HepG2 (cell line): ENCODE results near the gene TSPAN17. TPM values are rescaled to one million over a fixed set of nuclear protein-coding genes. Genes with fewer than 3 reads are reported as not detected.
A peak's percentile ranks its signal among the peaks of the same experiment; 100 is the strongest.

Experiments
- ARNT2 ChIP-seq: sonication (generic); formaldehyde crosslinking; IDR thresholded peaks from 2 replicates; pipeline ENCODE4 v1.8.0; 2022; ENCODE audit warnings: mild to moderate bottlenecking, low read depth, missing genetic modification reagents, moderate library complexity
- ARNTL ChIP-seq: sonication (generic); formaldehyde crosslinking; IDR thresholded peaks from 2 replicates; pipeline ENCODE4 v1.4.0; 2020; ENCODE audit warnings: mild to moderate bottlenecking, missing genetic modification reagents
- ATF5 ChIP-seq: sonication (generic); formaldehyde crosslinking; IDR thresholded peaks from 2 replicates; pipeline ENCODE4 v1.4.0; 2020; ENCODE audit warnings: mild to moderate bottlenecking, low read depth, missing genetic modification reagents
- BRD4 ChIP-seq: sonication (generic); formaldehyde crosslinking; IDR thresholded peaks from 2 replicates; pipeline ENCODE4 v1.4.0; 2020; ENCODE audit warnings: missing genetic modification reagents
- CBX5 ChIP-seq: sonication (generic); formaldehyde crosslinking; IDR thresholded peaks from 2 replicates; pipeline ENCODE4 v1.4.0; 2020; ENCODE audit warnings: missing genetic modification reagents, borderline replicate concordance
- CC2D1A ChIP-seq: sonication (generic); formaldehyde crosslinking; IDR thresholded peaks from 2 replicates; pipeline ENCODE4 v1.8.1; 2023; ENCODE audit warnings: mild to moderate bottlenecking, missing genetic modification reagents
- FOSL1 ChIP-seq: sonication (generic); formaldehyde crosslinking; IDR thresholded peaks from 2 replicates; pipeline ENCODE4 v1.9.0; 2021; ENCODE audit warnings: missing genetic modification reagents, borderline replicate concordance
- FUBP1 ChIP-seq: sonication (generic); formaldehyde crosslinking; IDR thresholded peaks from 2 replicates; pipeline ENCODE4 v1.5.1; 2020; ENCODE audit warnings: missing genetic modification reagents, mild to moderate bottlenecking, borderline replicate concordance
- KLF11 ChIP-seq: IDR thresholded peaks from 2 replicates; pipeline ENCODE4 v1.6.1; 2016; ENCODE audit warnings: missing compliant biosample characterization
- MAF1 ChIP-seq: sonication (generic); formaldehyde crosslinking; IDR thresholded peaks from 2 replicates; pipeline ENCODE4 v1.5.0; 2020; ENCODE audit warnings: missing genetic modification reagents, borderline replicate concordance
- MXD3 ChIP-seq: IDR thresholded peaks from 2 replicates; pipeline ENCODE4 v1.6.1; 2016; ENCODE audit warnings: mild to moderate bottlenecking, missing biosample characterization, missing genetic modification reagents
- MXI1 ChIP-seq: IDR thresholded peaks from 3 replicates; pipeline ENCODE4 v1.6.1; 2012; ENCODE audit warnings: low read depth, low read length, inconsistent platforms, borderline replicate concordance
- MYNN ChIP-seq: sonication (generic); formaldehyde crosslinking; IDR thresholded peaks from 2 replicates; pipeline ENCODE4 v1.4.0; 2020; ENCODE audit warnings: mild to moderate bottlenecking, low read depth, missing genetic modification reagents
- NCOA5 ChIP-seq: sonication (generic); formaldehyde crosslinking; IDR thresholded peaks from 2 replicates; pipeline ENCODE4 v1.4.0; 2020; ENCODE audit warnings: missing genetic modification reagents
- NR2F2 ChIP-seq: IDR thresholded peaks from 2 replicates; pipeline ENCODE4 v1.6.1; 2012; ENCODE audit warnings: low read depth, inconsistent platforms, borderline replicate concordance
- SAP130 ChIP-seq: IDR thresholded peaks from 2 replicates; pipeline ENCODE4 v1.6.1; 2016; ENCODE audit warnings: low read depth
- SP140L ChIP-seq: sonication (generic); formaldehyde crosslinking; IDR thresholded peaks from 2 replicates; pipeline ENCODE4 v1.4.0; 2020; ENCODE audit warnings: missing genetic modification reagents, borderline replicate concordance
- SRSF1 ChIP-seq: fragments of 200-400 bp; formaldehyde crosslinking; optimal IDR thresholded peaks from 2 replicates; pipeline ENCODE3; 2017; ENCODE audit warnings: mild to moderate bottlenecking, low read depth, low read length, moderate library complexity
- SRY ChIP-seq: sonication (generic); formaldehyde crosslinking; IDR thresholded peaks from 2 replicates; pipeline ENCODE4 v1.8.0; 2022; ENCODE audit warnings: mild to moderate bottlenecking, missing genetic modification reagents
- TBX3 ChIP-seq: fragments of 450-650 bp; IDR thresholded peaks from 2 replicates; pipeline ENCODE4 v1.6.1; 2017; ENCODE audit warnings: antibody characterized with exemption, mild to moderate bottlenecking, inconsistent platforms, borderline replicate concordance
- TCF12 ChIP-seq, 2 experiments: fragments of 450-650 bp in 1 of 2; sonication (generic) in 1 of 2; formaldehyde crosslinking in 1 of 2; IDR thresholded peaks; 2 replicates each; pipeline versions ENCODE4 v1.6.1 to v1.8.0; 2017 to 2022; ENCODE audit warnings: antibody characterized with exemption in 1 of 2, mild to moderate bottlenecking in 1 of 2, missing genetic modification reagents in 1 of 2, moderate library complexity in 1 of 2
- TOE1 ChIP-seq: sonication (generic); formaldehyde crosslinking; IDR thresholded peaks from 2 replicates; pipeline ENCODE4 v1.4.0; 2020; ENCODE audit warnings: mild to moderate bottlenecking, missing genetic modification reagents
- ZBTB44 ChIP-seq: sonication (generic); formaldehyde crosslinking; IDR thresholded peaks from 2 replicates; pipeline ENCODE4 v1.4.0; 2020; ENCODE audit warnings: missing genetic modification reagents
- ZFP36L1 ChIP-seq: sonication (generic); formaldehyde crosslinking; IDR thresholded peaks from 2 replicates; pipeline ENCODE4 v1.8.0; 2022; ENCODE audit warnings: mild to moderate bottlenecking, missing genetic modification reagents, moderate library complexity
- ZMYM3 ChIP-seq: sonication (generic); formaldehyde crosslinking; IDR thresholded peaks from 2 replicates; pipeline ENCODE4 v1.5.1; 2020; ENCODE audit warnings: mild to moderate bottlenecking, missing genetic modification reagents
- ZNF430 ChIP-seq: sonication (generic); formaldehyde crosslinking; IDR thresholded peaks from 2 replicates; pipeline ENCODE4 v1.9.0; 2021; ENCODE audit warnings: mild to moderate bottlenecking, missing genetic modification reagents
- ZNF432 ChIP-seq: sonication (generic); formaldehyde crosslinking; IDR thresholded peaks from 2 replicates; pipeline ENCODE4 v1.5.0; 2020; ENCODE audit warnings: missing genetic modification reagents, mild to moderate bottlenecking, borderline replicate concordance
- ZNF552 ChIP-seq: sonication (generic); formaldehyde crosslinking; IDR thresholded peaks from 2 replicates; pipeline ENCODE4 v1.9.0; 2022; ENCODE audit warnings: missing genetic modification reagents, mild to moderate bottlenecking, borderline replicate concordance
- polyA plus RNA-seq, 8 experiments: library from polyadenylated mRNA; depleted of rRNA in 3 of 8; stranded (reverse) in 7 of 8; unstranded in 1 of 8; fragments of >200 nt; fragmentation: Illumina TruSeq in 4 of 8; extraction: Trizol in 4 of 8; gene quantifications; 2 replicates each; pipeline versions ENCODE4 v1.2.1 to v1.2.3, GENCODE V29; 2011 to 2016; ENCODE audit warnings: low read depth in 4 of 8, missing spikeins in 1 of 8, mixed read lengths in 1 of 8; ENCODE audit not compliant: insufficient read depth in 1 of 8
- total RNA-seq, 5 experiments: library from RNA; depleted of rRNA; stranded (reverse); fragments of >200 nt; fragmentation: Illumina TruSeq; extraction: Trizol; gene quantifications; 2 replicates each; pipeline ENCODE4 v1.2.3, GENCODE V29; 2016; ENCODE audit warnings: low read depth in 1 of 5

TSPAN17 gene
- total and polyA plus RNA-seq, 2 of the 13 experiments (the other 11 are each of a cell fraction or from before 2014, with no cell fraction given), result 11.5 to 15.0 TPM

- TF ChIP-seq ARNT2 (no peak), CC2D1A (CRISPR knock-in tag) (no peak), ZNF432 (CRISPR knock-in tag) (no peak), NR2F2 (no peak), BRD4 (CRISPR knock-in tag) (0 out of 2 replicates have a peak, but pooled peaks have one; percentile 19), MXD3 (CRISPR knock-in tag) (no peak), ZMYM3 (peak; percentile 38; the same call in 1 of the 2 replicates), ZNF430 (CRISPR knock-in tag) (no peak), TOE1 (CRISPR knock-in tag) (no peak), TCF12 (IDR thresholded peaks at IDR 0.05) (no peak), TCF12 (CRISPR knock-in tag; IDR thresholded peaks at IDR 0.05) (no peak), ZBTB44 (no peak), SRSF1 (no peak), ZNF552 (CRISPR knock-in tag) (no peak), FUBP1 (no peak), SP140L (CRISPR knock-in tag) (no peak), MYNN (no peak), CBX5 (CRISPR knock-in tag) (no peak), ZFP36L1 (no peak), MAF1 (no peak), FOSL1 (no peak), NCOA5 (CRISPR knock-in tag) (no peak), ARNTL (no peak), SRY (CRISPR knock-in tag) (no peak), SAP130 (CRISPR knock-in tag) (peak; percentile 61), TBX3 (no peak), ATF5 (no peak), KLF11 (no peak), MXI1 (peak; percentile 22; the same call in 1 of the 3 replicates)
These were observed 30.1 kb downstream of the TSPAN17 start (continued) for GRCh38 chr5:176677209-176677939.
